Natural killer cell (primary cell): Measurements from ENCODE around the gene ZNF226. TPM values are rescaled to one million over a fixed set of nuclear protein-coding genes. Genes with fewer than 3 reads are reported as not detected.
"Not testable (repeated sequence)": the region's sequence is repeated elsewhere in the genome, so short reads cannot be mapped to it uniquely, and the experiment has no call there.

ENCODE experiments used
- ATAC-seq, 3 donors: fragments of 150-1000 bp in 2 of 3; fragments of 200-7000 bp in 1 of 3; cut with Tn5 transposase; 1 replicate in 1 of 3; 2 replicates in 2 of 3; pipeline ENCODE4 v1.10.0; 2021; ENCODE audit warnings: mild to moderate bottlenecking in 2 of 3, moderate library complexity in 2 of 3
- DNase-seq, 2 donors: peaks; one replicate each; pipeline versions ENCODE4 v3.0.0 to v3.0.0-alpha.2; 2013 to 2021; ENCODE audit warnings: mixed read lengths in 1 of 2
- H3K27ac ChIP-seq: one replicate; pipeline ENCODE4 v1.5.1; 2013; ENCODE audit warnings: mild to moderate bottlenecking, low read length
- H3K27me3 ChIP-seq: one replicate; pipeline ENCODE4 v1.6.1; 2013; ENCODE audit warnings: low read length; ENCODE audit not compliant: control insufficient read depth, insufficient read depth
- H3K36me3 ChIP-seq: one replicate; pipeline ENCODE4 v1.6.1; 2013; ENCODE audit warnings: low read length; ENCODE audit not compliant: control insufficient read depth, insufficient read depth
- H3K4me1 ChIP-seq: one replicate; pipeline ENCODE4 v1.6.1; 2013; ENCODE audit warnings: low read length; ENCODE audit not compliant: control insufficient read depth, insufficient read depth
- H3K4me3 ChIP-seq: one replicate; pipeline ENCODE4 v1.5.1; 2013; ENCODE audit warnings: low read length
- H3K9me3 ChIP-seq: one replicate; pipeline ENCODE4 v1.6.1; 2013; ENCODE audit warnings: low read length; ENCODE audit not compliant: control insufficient read depth, insufficient read depth
- H3K27ac Mint-ChIP-seq, 2 donors: one replicate each; pipeline ENCODE4 v1.8.0; 2022; ENCODE audit warnings: mild to moderate bottlenecking in 2 of 2, mixed read lengths in 2 of 2, moderate library complexity in 1 of 2
- H3K27me3 Mint-ChIP-seq, 2 donors: one replicate each; pipeline ENCODE4 v1.8.0; 2022; ENCODE audit warnings: low read depth in 2 of 2, mixed read lengths in 2 of 2
- H3K36me3 Mint-ChIP-seq: one replicate; pipeline ENCODE4 v1.8.0; 2022; ENCODE audit warnings: mixed read lengths
- H3K4me1 Mint-ChIP-seq, 2 donors: one replicate each; pipeline ENCODE4 v1.8.0; 2022; ENCODE audit warnings: mixed read lengths in 2 of 2
- H3K4me3 Mint-ChIP-seq: one replicate; pipeline ENCODE4 v1.8.0; 2022; ENCODE audit warnings: mild to moderate bottlenecking, moderate library complexity, mixed read lengths
- H3K9me3 Mint-ChIP-seq, 2 donors: one replicate each; pipeline ENCODE4 v1.8.0; 2022; ENCODE audit warnings: mixed read lengths in 2 of 2
- CTCF ChIP-seq: fragments of 200-600 bp; IDR thresholded peaks from one replicate; pipeline ENCODE4 v1.8.0; 2022; ENCODE audit warnings: antibody characterized with exemption
- WGBS: methylation state at CpG from one replicate; pipeline ENCODE4 v1.1.7; 2013; ENCODE audit warnings: missing lambda C conversion rate; ENCODE audit not compliant: insufficient coverage; 5-methylcytosine and 5-hydroxymethylcytosine counted together
- intact Hi-C: fragments of 100-400 bp; cut with micrococcal nuclease; formaldehyde crosslinking; loops from one replicate; pipeline ENCODE4 v1.14.2; 2022
- total RNA-seq, 4 donors: library from RNA; stranded (reverse); fragments of 120-200 nt in 1 of 4; gene quantifications; one replicate each; pipeline versions ENCODE4 v1.2.3 to v1.2.4, GENCODE V29; 2013 to 2022

The ZNF226 gene
- total RNA-seq, 3 donors from 2014 or later (not counting 1 experiment from before 2014, with no cell fraction given) = 11.1 to 16.0 (median 15.0) TPM

- Mint-ChIP-seq H3K27ac (no peak overlapping the region), H3K27me3 (peaks cover 18 to 45% of the 10 kb centered on the region in 2 donors), H3K4me1 (no peaks in the 10 kb centered on the region), H3K36me3 (peaks cover 63% of the 10 kb centered on the region), H3K9me3 (peaks cover 14 to 23% of the 10 kb centered on the region in 2 donors), H3K4me3 (no peak overlapping the region)
- Histone ChIP-seq H3K4me3 (no peak overlapping the region), H3K4me1 (no peaks in the 10 kb centered on the region), H3K27ac (no peak overlapping the region), H3K9me3 (peaks cover 9% of the 10 kb centered on the region), H3K27me3 (peaks cover 2% of the 10 kb centered on the region), H3K36me3 (no peaks in the 10 kb centered on the region)
- no peak for TF ChIP-seq CTCF
- DNase-seq (no peak), ATAC-seq (no peak)
- intact Hi-C loops = no loop called here
- 88% methylated on average over 4 of the region's 5 CpGs for WGBS
Measured at GRCh38 chr19:44192127-44192526, 27.2 kb downstream of the ZNF226 start.

GRCh38 chr19:44196772-44197171 lies 31.9 kb downstream of the ZNF226 start:
- peaks cover 32% of the 10 kb centered on the region for H3K36me3 Mint-ChIP-seq
- no peaks in the 10 kb centered on the region for H3K4me1 ChIP-seq
- no peak overlapping the region for H3K4me3 Mint-ChIP-seq
- no peak overlapping the region for H3K4me3 ChIP-seq
- no peaks in the 10 kb centered on the region for H3K27me3 ChIP-seq
- DNase-seq (no peak), ATAC-seq (no peak)
- H3K36me3 ChIP-seq = no peaks in the 10 kb centered on the region
- no peak overlapping the region for H3K27ac ChIP-seq
- H3K27me3 Mint-ChIP-seq = peaks cover 20 to 33% of the 10 kb centered on the region in 2 donors
- peaks cover 6% of the 10 kb centered on the region for H3K9me3 ChIP-seq
- H3K27ac Mint-ChIP-seq = no peak overlapping the region
- intact Hi-C loops = no loop called here
- TF ChIP-seq CTCF = no peak
- H3K9me3 Mint-ChIP-seq = peaks cover 8 to 13% of the 10 kb centered on the region in 2 donors
- no peaks in the 10 kb centered on the region for H3K4me1 Mint-ChIP-seq

- Mint-ChIP-seq H3K9me3 (peaks cover 4% of the 10 kb centered on the region in 2 donors), H3K4me1 (peaks cover 6 to 7% of the 10 kb centered on the region in 2 donors), H3K4me3 (no peak overlapping the region), H3K27me3 (peaks cover 26 to 31% of the 10 kb centered on the region in 2 donors), H3K36me3 (peaks cover 14% of the 10 kb centered on the region), H3K27ac (no peak overlapping the region)
- Histone ChIP-seq H3K9me3 (no peaks in the 10 kb centered on the region), H3K4me1 (peaks cover 4% of the 10 kb centered on the region), H3K27me3 (peaks cover 2% of the 10 kb centered on the region), H3K4me3 (no peak overlapping the region), H3K27ac (no peak overlapping the region), H3K36me3 (no peaks in the 10 kb centered on the region)
- intact Hi-C loops = no loop called here
- 100% methylated on average over 1 of the region's 1 CpG for WGBS
- DNase-seq (no peak), ATAC-seq (no peak)
- TF ChIP-seq CTCF = no peak
Measured at GRCh38 chr19:44202470-44202869, 37.6 kb downstream of the ZNF226 start.

GRCh38 chr19:44202974-44203373 lies 38.1 kb downstream of the ZNF226 start:
- Histone ChIP-seq H3K9me3 (no peaks in the 10 kb centered on the region), H3K4me3 (no peak overlapping the region), H3K36me3 (no peaks in the 10 kb centered on the region), H3K27ac (no peak overlapping the region), H3K4me1 (peaks cover 8% of the 10 kb centered on the region), H3K27me3 (peaks cover 2% of the 10 kb centered on the region)
- ATAC-seq = no peak
- Mint-ChIP-seq H3K36me3 (peaks cover 14% of the 10 kb centered on the region), H3K9me3 (peaks cover 4% of the 10 kb centered on the region in 2 donors), H3K4me3 (no peak overlapping the region), H3K27ac (no peak overlapping the region), H3K4me1 (peaks cover 11 to 12% of the 10 kb centered on the region in 2 donors), H3K27me3 (peaks cover 26 to 31% of the 10 kb centered on the region in 2 donors)
- no peak for DNase-seq
- 100% methylated on average over 2 of the region's 2 CpGs for WGBS
- intact Hi-C loops = no loop called here
- TF ChIP-seq CTCF = no peak

- Mint-ChIP-seq H3K4me1 (peaks cover 11 to 12% of the 10 kb centered on the region in 2 donors), H3K27me3 (peaks cover 21 to 31% of the 10 kb centered on the region in 2 donors), H3K36me3 (peaks cover 14% of the 10 kb centered on the region)
- H3K4me3 Mint-ChIP-seq, ATAC-seq, H3K27ac Mint-ChIP-seq, H3K4me1 ChIP-seq, DNase-seq, H3K9me3 ChIP-seq, H3K36me3 ChIP-seq, H3K9me3 Mint-ChIP-seq, intact Hi-C loops, H3K27ac ChIP-seq, H3K27me3 ChIP-seq, H3K4me3 ChIP-seq: not testable (repeated sequence)
- WGBS = 89% methylated on average over 31 of the region's 31 CpGs
Measured at GRCh38 chr19:44203877-44204276, 39.0 kb downstream of the ZNF226 start.
